Ureter (tissue), 1 donor: Measurements from ENCODE around the gene SCUBE3. TPM values are rescaled to one million over a fixed set of nuclear protein-coding genes. Genes with fewer than 3 reads are reported as not detected.

ENCODE experiments used
- DNase-seq: peaks from one replicate; pipeline ENCODE4 v3.0.0-alpha.2; 2020; ENCODE audit warnings: low spot score
- total RNA-seq: library from RNA; stranded (reverse); gene quantifications from one replicate; pipeline ENCODE4 v1.2.4, GENCODE V29; 2023
- donor health status: DM: yes; HTN: yes; CAD: no.

The SCUBE3 gene
- total RNA-seq, 1 donor from 2014 or later, result 10.0 TPM

DNA sequence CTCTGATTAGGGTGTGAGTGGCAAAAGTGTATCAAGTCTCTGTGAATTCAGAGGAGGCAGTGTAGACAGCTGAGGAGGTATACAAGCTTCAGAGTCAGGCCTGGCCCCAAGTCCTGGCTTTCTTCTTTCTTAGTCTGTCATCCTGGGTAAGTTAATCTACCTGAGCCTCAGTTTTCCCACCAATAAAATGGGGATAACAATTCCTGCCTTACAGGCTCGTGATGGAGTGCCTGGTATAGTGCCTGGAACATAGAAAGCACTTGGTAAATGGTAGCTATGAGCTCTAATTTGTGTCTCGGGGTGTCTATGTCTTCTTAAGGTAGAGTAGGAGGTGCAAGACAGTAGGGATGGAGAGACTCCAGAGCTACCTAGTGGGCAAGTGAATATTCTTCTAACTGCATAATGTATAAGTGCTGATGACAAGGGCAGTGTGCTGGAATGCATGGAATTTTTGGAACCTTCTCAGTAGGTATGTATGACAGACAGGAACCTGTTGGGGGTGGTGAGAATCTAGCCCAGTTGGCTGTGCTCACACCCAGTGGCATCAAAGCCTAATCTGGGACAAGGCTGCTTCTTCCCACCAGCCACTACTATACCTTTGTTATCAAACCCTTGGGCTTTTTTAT, 4.0 kb upstream of the SCUBE3 start:
- DNase-seq, result no peak

- no peak for DNase-seq
Measured at GRCh38 chr6:35213298-35213791, 411 bp upstream of the SCUBE3 start.

GRCh38 chr6:35214869-35215664, 1.3 kb downstream of the SCUBE3 start:
- DNase-seq, result no peak

- DNase-seq, result no peak
Measured at GRCh38 chr6:35215665-35216411, 2.1 kb downstream of the SCUBE3 start.

GRCh38 chr6:35216412-35216732, 2.6 kb downstream of the SCUBE3 start:
- DNase-seq, result no peak

DNA sequence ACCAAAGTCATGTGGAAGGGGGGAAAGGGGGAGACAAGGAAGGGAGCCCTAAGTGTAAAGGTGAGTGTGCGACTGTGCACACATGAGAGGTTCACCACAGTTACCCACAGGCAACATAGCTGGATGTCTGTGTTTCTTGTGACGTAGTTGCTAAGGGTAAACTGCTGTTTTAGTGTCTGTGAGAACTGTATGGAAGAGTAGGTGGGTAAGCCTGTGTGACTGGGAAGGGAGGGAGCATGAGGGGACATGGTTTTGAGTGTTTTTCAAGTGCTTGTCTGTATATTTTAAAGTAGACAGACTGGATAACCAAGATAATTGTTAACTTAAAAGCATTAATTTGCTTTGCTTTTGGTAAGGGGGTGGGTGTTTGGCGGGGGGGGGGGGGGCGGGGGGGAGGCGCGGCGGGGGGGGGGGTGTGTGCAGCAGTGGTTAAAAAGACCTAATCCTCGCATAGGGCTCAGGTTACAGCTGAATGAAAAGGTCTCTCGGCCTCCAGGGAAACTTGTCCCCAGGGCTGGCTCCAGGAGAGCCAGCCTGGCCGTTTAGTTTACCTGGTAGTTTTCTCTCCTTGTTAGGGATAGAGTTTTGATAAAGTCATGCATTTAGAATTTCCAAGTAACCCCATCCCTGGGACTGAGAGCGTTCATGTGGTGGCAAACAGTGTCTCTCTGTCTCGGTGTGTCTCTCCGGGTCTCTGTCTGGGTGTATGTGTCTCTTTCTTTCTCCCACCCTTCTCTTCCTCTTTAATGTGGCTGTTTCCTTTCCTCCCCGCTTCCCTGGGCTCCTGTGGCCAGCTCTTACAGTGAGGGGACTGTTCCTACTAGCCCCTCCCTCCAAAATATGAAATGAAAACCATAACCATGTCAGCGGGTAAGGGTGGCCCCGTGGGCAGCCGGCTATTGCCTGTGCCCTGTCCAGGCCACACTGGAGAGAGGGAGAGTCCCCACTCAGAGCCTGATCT, 3.4 kb downstream of the SCUBE3 start:
- no peak for DNase-seq

DNA sequence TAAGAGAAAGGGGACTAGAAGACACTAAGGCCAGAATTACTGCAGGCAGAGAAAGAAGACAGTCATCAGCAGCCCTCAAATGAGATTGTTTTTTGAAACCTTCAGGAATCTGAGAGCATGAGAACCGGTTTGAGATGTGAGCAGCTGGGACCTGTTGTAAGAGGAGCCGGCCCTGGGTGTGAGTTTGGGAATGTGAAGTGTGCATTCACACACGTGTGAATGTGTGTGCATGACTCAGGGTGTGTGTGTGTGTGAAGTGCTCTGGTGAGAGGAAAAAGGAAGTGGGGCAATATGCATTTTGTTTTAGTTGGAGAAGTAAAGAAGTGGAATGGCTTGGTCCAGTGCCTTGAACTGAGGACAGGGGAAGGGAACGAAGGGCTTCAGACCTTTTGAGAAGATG, 4.3 kb downstream of the SCUBE3 start:
- no peak for DNase-seq

DNA sequence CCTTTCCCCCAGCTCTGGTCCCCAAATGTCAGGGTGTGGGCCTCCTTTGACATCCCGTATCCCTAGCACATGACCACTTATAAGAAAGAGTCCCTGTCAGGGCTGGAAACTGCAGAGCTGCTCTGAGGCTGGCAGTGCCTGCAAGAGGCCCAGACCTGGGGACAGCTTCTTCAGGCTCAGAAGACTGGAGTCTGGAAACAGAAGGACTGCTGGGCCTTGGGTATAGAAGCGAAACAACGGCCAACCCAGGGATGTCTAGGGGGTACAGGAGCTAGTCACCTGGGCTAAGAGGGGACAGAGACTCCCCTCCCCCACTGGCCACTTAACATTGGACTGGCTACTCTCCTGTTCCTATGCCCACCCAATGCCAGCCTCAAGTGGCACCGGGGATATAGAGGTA, 4.7 kb downstream of the SCUBE3 start:
- no peak for DNase-seq

DNA sequence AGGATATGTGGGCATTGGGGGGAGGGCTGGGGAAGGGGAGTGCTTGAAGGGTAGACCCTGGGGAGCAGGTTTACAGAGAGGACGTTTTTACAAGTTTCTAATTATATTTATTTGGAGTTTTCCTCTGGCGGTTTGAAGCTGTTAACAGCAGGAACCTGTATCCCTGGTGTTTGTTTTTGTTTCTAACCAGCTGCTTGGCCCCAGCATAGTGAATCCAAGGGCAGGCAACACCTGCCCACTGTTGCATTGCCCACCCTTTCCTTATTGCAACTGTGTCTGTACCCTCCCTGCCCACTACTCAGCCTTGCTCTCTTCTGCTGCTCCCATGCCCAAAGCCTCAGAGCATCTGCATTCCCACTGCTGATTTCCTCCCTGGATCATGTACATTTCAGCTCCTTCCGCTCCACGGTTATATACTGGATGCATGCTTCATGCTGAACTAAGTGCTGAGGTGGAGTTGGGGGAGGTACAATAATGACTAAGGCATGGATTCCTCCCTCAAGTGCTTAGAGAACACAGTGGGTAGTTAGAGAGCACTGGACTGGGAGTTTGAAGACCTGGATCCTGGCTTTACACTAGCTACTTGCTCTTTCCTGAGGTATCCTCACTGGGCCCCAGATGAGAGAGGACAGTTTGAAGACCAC, 6.0 kb downstream of the SCUBE3 start:
- no peak for DNase-seq

- no peak for DNase-seq
Measured at GRCh38 chr6:35220711-35221110, 7.0 kb downstream of the SCUBE3 start.

- no peak for DNase-seq
Measured at GRCh38 chr6:35223396-35223795, 9.6 kb downstream of the SCUBE3 start.

DNA sequence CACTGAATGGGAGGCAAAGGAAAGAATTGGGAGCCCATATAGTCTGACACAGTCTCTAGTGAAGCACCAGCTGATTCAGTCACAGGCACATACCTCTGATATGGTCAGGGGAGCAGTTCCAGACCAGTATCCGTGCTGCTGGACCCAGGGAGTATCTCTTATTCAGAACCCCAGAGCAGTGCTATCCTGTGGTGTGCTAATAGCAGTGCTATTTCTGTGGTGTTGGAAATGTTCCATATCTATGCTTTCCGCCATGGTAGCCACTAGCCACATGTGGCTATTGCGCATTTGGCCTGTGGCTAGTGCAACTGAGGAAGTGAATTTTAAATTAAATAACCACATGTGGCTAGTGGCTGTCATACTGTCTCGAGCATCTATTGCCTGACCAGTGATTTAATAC, 11.0 kb downstream of the SCUBE3 start:
- no peak for DNase-seq

- no peak for DNase-seq
Measured at GRCh38 chr6:35228481-35228880, 14.7 kb downstream of the SCUBE3 start.

GRCh38 chr6:35229304-35229703, 15.5 kb downstream of the SCUBE3 start:
- no peak for DNase-seq

DNA sequence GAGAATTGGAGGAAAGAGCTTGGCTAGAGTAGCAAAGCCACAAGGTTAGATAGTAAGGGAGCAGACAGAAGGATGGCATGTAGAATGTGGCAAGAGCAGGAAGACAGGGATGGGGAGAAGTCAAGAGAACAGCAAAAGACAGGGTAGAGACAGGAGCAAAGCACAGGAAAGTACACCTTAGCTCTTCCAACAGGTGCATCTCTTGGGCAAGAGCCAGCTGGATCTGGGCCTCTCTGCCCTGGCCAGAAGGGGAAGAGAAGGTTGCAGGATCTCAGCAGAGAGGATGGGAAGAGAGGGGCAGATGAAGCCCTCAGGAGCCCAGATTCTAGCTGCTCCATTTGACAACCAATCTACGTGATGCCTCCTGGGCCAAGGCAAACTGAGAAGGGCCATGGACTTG, 16.7 kb downstream of the SCUBE3 start:
- no peak for DNase-seq

- peak; percentile 82 for DNase-seq
Measured at GRCh38 chr6:35230950-35231349, 17.2 kb downstream of the SCUBE3 start.

DNA sequence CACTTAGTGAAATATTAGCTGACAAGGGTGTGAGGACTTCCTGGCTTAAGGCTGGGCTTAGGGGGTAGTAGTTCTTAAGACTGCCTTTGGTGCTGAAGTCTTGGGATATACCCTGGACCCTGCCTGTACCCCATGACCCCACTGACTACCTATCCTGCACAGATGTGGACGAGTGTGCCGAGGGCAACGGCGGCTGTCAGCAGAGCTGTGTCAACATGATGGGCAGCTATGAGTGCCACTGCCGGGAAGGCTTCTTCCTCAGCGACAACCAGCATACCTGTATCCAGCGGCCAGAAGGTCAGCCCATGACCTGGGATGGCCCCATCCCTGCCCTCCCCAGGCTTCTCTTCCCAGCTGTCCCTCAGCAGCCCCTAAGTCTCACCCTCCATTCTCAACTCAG, 17.8 kb downstream of the SCUBE3 start:
- DNase-seq, result no peak

DNA sequence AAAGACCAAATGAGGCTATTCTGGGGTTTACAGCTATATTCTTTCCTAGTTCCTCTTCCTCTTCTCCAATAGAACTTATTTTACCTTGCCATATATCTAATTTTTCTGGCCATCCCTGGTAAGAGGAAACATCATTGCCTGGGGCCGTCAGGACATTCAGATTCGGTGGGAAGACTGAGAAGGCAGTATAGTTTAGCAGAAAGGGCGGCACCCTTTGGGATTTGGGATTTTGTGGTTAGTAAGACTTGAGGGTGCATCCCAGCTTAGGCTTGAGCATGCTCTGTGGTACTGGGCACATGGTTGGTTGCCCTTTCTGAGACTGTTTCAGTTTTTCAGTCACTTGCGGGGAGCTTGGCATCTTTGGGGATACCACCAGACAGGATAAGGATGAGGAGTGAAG, 21.1 kb downstream of the SCUBE3 start:
- DNase-seq, result no peak

- DNase-seq, result no peak
Measured at GRCh38 chr6:35236223-35236622, 22.5 kb downstream of the SCUBE3 start.

GRCh38 chr6:35237476-35237875, 23.7 kb downstream of the SCUBE3 start:
- DNase-seq, result no peak

DNA sequence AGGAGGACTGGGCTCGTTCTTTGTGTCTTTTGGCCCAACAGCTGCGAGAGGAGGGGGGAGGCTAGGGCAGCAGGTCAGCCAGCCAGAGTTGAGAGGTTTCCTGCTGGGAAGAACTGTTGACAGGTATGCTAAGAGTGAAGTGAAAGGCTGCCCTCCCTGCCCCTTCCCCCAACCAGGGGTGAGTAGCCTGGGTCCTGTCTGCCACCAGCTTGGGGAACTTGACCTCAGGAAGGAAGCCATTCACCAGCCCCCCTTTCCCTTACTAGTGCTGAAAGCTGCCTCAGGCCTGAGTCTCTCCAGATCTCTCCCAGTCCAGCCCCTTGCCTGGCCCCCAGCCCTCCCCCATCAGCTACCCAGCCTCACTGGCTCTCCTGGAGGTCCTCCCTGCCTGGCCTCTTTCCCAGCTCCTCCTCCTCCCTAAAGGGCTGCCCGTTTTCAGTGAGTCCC, 25.1 kb downstream of the SCUBE3 start:
- peak; percentile 53 for DNase-seq
